Measurements from ENCODE around the gene OPRM1.

GRCh38 chr6:154161689-154162088 lies 122.6 kb downstream of the OPRM1 start:
- no peak for TF ChIP-seq POLR2AphosphoS5 (IDR thresholded peaks at IDR 0.05)
- TF ChIP-seq POLR2A (IDR thresholded peaks at IDR 0.05) = no peak

Data from breast epithelium (tissue), 3 donors.